ENCODE measurements around the gene C1orf21.
"Not testable (repeated sequence)": the region's sequence is repeated elsewhere in the genome, so short reads cannot be mapped to it uniquely, and the experiment has no call there.

The C1orf21 gene

GRCh38 chr1:184604152-184604900 lies 217.5 kb downstream of the C1orf21 start:
- no peak for DNase-seq (ENCODE audit: low spot score)

- no peak for DNase-seq (ENCODE audit: low spot score)
Measured at GRCh38 chr1:184605941-184606340, 219.1 kb downstream of the C1orf21 start.

DNA sequence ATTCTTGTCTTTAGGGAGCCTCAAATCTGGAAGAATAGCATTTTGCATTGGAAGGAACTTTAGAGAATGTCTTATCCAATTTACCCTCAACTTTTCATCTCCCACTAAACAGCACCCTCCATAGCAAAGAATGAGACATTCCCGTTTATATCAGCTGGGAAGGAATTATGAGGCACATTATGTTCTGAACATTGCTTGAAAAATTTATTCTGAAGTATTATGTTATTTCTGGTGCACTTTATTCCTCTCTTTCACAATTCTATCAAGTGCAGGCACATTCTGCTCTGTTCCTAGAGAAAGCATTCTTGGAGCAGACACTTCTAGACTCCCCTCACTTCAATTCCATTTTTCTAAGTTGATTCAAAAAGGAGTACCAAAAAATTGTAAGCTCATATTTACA lies 220.0 kb downstream of the C1orf21 start:
- no peak for DNase-seq (ENCODE audit: low spot score)

DNA sequence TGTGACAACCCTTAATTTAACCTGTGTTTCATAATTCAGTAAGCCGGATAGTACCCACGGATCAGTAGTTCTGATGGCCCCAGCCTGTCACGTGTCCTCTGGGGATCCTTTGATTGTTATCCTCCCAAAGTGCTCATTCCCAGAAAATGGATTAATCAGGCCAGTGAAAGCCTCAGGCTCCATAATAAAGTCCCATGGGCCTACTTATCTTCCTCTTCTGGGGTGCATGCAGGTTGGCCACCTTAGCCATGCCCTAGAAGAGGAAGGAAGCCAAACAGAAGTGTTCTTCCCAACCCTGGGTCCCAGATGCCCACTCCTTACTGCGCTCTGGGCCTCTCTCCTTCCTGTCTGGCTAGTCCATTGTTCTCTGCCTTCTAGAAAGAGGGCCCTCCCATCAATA lies 221.8 kb downstream of the C1orf21 start:
- DNase-seq (ENCODE audit: low spot score), result no peak

GRCh38 chr1:184608990-184609389 lies 222.2 kb downstream of the C1orf21 start:
- no peak for DNase-seq (ENCODE audit: low spot score)

DNA sequence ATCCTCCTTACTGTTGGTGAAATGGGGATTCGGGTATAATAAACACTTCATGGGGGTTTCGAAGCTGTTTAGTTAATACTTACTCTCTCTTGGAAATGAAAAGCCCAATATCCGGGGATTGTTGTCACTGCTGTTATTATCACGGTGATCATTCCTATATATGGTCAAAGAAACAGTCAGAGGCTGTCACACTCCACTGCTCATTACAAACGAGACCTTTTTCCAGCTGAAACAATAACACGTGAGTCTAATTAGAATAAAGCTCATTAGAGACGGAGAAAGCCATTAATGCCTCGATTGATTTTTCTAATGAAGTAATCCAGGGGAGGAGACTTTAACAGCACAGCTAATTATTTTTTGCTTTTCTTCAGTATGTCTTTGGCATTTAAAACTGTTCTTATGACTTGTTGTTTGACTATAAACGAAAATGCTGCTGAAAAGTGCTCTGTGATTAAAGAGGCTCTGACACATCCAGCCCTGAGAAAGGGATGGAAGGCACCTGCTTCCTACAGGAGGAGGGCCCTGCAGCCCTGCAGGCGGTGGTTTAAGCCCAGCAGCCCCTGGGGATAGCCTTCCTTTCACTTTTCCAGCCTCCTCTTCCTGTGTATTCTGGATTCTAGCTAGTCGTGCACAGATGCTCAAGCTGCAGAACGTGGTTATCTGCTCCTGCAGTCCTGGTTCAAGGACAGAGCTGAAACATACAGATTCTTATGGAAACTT lies 224.2 kb downstream of the C1orf21 start:
- no peak for DNase-seq (ENCODE audit: low spot score)

DNA sequence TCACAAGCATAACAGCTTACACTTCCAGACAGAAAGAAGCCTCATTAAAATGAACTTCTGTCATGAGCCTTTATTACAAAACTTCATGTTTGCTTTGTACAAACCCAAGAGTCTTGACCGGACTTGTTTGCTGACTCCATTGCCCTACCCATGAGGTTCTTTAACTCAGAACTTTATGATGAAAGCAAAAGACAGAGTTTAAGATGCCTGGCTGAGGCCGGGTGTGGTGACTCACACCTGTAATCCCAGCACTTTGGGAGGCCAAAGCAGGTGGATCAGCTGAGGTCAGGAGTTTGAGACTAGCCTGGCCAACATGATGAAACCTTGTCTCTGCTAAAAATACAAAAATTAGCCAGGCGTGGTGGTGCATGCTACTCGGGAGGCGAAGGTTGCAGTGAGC lies 225.4 kb downstream of the C1orf21 start:
- not testable (repeated sequence) for DNase-seq (ENCODE audit: low spot score)

DNA sequence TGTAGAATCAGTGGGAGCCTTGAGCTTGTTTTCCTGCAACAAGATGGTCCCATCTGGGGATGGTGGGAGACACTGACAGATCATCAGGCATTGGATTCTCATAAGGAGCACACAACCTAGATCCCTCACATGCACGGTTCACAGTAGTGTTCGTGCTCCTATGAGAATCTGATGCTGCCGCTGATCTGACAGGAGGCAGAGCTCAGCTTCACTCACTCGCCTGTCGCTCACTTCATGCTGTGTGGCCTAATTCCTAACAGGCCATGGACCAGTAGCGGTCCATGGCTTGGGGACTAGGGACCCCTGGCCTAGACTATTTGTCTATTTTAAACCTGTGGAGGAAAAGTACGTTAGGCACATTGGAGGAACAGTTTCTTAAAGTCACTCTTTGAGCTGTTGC lies 227.8 kb downstream of the C1orf21 start:
- no peak for DNase-seq (ENCODE audit: low spot score)

GRCh38 chr1:184615301-184615700 lies 228.5 kb downstream of the C1orf21 start:
- DNase-seq (ENCODE audit: low spot score), result no peak

DNA sequence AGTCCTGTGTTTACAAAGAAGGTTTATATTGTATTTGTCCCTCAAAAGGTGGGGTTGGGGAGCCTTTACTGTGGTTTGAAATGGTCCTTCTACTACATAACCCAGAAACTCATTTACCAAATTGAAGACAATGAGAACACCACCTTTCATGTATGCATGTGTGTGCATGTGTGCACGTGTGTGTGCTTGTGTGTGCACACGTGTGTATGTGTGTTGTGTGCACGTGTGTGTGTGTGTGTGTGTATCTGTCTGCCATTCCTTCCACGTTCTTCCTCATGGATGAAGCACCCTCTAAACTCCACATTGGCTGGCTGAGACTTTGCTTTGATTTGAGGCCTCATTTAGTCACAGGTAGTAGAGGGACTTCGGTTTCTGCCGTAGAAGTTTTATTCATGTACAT lies 229.7 kb downstream of the C1orf21 start:
- no peak for DNase-seq (ENCODE audit: low spot score)

GRCh38 chr1:184617433-184618029 lies 230.7 kb downstream of the C1orf21 start:
- no peak for DNase-seq (ENCODE audit: low spot score)

- no peak for DNase-seq (ENCODE audit: low spot score)
Measured at GRCh38 chr1:184618851-184619250, 232.0 kb downstream of the C1orf21 start.

DNA sequence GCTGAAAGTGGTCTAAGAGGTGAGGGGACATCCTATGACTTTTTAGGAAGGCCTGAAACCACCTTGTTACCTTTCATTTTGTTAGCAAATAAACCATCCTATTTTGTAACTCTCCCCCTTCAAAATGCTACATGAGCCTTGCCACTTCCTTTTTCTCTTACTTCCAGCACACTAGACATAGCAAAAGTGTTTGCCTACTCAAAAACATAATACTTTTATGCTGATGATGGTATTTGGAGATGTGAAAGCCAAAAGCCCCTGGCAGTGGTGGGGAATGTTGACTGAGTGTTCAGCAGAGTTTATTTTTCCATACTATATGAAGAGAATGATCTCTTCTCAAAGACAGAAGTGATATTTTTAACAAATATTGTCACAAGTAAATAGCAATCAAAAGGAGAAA lies 233.6 kb downstream of the C1orf21 start:
- DNase-seq (ENCODE audit: low spot score), result no peak

GRCh38 chr1:184621260-184621659 lies 234.4 kb downstream of the C1orf21 start:
- no peak for DNase-seq (ENCODE audit: low spot score)

DNA sequence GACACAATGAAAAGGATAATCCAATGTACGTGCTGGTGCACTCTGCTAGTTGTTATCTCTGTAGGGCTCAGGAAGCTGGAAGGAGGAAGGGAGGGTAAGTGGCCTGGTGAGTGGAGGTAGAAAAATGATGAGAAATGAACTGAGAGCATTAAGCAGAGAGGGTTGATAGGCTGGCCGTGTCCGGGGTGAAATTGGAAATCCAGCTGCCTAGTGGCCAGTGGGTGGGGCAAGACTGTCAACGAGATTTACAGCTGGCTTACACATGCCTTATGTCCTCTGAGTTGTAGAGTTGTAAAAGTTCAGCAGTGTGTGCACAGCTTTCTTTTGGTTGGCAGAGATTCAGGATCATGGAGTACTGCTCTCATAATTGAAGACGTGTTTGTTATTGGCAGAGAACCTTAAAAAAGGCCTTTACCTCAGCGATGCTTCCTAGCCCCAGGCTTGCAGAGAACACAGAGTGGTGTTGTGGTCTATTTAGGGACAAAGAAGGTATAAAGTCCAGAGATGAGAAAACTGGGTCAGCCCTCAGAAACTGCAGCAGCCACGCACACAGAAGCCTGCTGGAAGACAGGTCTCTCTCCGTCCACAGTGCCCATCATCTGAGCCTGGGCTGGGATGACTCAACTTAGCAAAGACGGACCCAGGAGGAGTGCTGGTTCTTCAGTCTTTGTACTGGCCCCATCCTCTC lies 235.5 kb downstream of the C1orf21 start:
- no peak for DNase-seq (ENCODE audit: low spot score)

DNA sequence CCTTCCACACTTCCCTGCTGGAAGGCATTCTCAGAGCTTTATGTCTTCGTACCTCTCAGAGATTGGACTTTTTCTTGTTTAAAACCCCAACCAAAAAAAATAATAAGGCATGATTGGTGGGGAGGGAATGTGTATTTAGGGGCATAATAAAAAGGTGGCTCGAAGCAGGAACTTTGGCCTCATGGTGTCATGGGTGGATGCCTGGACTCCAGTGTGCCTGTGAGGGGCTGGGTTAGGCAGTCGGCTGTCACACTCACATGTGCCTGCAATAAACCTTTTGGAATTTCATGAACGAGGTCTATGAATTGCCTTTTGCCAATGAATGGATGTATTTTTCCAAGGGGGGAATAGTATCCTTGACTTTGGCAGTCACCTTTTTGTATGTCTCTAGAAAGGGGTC lies 236.6 kb downstream of the C1orf21 start:
- DNase-seq (ENCODE audit: low spot score), result no peak

DNA sequence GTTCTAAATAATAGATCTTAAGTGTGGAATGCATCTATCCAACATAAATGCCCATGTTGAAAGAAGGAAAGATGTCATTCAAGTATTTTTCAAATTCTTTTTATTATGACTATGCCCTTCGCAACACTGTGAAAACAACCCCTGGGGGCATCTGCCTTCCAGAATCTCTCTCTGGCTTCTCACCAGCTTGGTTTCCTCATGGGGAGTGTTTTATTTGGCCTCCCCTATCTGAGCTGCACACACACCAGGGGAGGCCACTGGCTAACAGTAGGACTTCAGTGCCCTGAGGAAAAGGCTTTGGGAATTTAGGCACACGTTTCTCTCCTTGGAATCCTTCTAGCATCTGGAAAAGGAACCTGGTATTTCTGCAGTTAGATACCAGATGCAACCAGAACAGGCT lies 237.2 kb downstream of the C1orf21 start:
- DNase-seq (ENCODE audit: low spot score), result no peak

DNA sequence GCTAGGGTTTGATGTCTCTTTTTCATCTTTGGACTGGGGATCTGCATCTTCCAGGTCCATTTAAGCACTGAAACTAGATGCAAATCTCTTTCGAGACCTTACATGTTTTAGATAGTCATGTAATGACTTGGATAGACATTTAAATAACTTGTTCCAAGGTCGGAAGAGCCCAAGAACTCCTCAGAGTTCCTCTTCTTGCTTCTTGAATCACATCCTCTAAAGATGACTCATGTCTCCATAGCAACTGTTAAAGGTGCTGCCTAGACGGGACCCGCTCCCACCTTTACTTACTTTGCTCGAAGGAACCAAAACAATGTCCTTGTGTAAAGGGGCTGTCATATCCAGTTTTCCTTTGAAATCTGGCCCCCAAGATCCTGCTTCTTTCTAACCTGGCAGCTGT lies 237.8 kb downstream of the C1orf21 start:
- DNase-seq (ENCODE audit: low spot score), result no peak

DNA sequence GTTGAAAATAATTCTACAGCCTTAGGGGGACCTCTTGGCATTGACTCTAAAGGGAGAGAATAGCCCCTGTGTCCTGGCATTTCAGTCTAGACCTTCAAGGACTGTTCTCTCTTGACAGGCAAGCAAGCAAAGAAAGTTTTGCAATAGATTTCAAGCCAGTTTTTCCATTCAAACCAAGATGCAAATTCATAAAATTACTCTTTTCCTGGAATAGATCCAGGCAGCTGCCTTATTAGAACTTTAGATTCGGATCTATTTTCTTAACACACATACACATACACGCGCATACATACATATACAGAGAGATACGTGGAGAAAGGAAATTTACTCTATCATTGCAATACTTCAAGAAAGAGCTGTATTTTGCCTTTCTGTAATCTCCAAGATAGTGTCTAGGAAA lies 238.4 kb downstream of the C1orf21 start:
- DNase-seq (ENCODE audit: low spot score), result no peak

- no peak for DNase-seq (ENCODE audit: low spot score)
Measured at GRCh38 chr1:184626076-184627006, 239.5 kb downstream of the C1orf21 start.

DNA sequence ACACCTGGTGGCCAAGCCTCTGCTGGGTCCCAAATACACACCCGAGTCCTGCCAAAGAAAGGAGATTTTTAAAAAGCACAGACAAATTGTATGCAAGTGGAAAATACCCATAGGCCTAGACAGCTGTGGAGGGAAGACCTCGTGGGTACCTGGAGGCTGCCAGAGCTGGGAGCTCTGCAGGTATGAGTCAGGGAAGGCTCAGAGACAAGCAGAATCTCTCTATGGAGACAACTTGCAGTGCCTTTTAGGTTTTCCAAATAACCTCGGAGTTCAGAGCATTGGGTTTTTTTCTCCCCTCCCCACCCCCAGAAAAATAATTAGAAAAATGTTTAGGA lies 240.1 kb downstream of the C1orf21 start:
- DNase-seq (ENCODE audit: low spot score), result no peak

DNA sequence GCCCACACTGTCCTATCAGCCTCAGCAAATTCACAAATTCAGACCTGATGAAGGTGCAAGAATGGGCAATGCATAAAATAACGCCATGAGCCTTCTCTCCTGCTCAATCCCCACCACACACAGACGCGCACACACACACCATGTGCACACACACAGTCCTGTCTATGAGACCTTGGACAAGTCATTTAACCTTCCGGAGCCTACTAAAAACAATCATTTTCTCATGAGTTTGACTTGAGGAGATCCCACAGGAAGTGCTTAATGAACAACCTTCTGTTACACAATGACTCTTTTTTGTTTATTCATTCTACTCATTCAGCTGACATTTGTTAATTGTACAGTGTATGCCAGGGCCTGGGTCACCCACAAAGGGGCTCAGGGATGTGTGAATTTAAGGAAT lies 242.4 kb downstream of the C1orf21 start:
- no peak for DNase-seq (ENCODE audit: low spot score)

Measured in Ammon's horn (tissue), 1 donor.